Measurements from ENCODE around the gene ANTXR1. TPM values are rescaled to one million over a fixed set of nuclear protein-coding genes. Genes with fewer than 3 reads are reported as not detected.

ANTXR1 gene
- total RNA-seq, 1 experiment from 2014 or later, result 37.3 TPM

DNA sequence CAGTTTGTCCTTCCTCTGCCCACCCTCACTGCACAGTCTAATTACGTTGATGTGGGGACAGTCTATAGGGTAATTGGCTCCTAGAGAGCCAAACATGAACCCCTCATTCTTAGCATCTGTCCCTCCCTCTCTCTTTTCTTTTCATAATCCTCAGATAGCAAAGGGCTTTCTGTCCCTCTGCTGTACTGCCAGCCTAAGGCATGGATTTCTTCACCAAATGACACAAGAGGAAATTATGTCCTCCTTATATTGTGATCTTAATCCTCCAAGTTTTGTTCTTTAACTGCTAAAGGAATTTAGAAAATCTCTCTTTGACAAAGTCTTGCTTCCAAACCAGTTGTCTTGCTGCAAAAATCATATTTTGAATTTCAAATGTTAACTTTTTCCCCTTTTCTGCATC is 18.5 kb downstream of the ANTXR1 start:
- no peak overlapping the region for H3K18ac ChIP-seq (ENCODE audit: insufficient read length, low read depth, low read length)
- no peak overlapping the region for H3K56ac ChIP-seq (ENCODE audit: insufficient read length, low read depth, low read length)
- no peak overlapping the region for H3K27ac ChIP-seq (ENCODE audit: insufficient read length, low read depth, low read length)
- H3K36me3 Mint-ChIP-seq (ENCODE audit: insufficient read depth in 1 of 3, low read depth in 3 of 3), result no peaks in the 10 kb centered on the region
- no peak overlapping the region for H2BK120ac ChIP-seq (ENCODE audit: low read depth, low read length, poor library complexity, severe bottlenecking)
- TF ChIP-seq, protein P1, sequence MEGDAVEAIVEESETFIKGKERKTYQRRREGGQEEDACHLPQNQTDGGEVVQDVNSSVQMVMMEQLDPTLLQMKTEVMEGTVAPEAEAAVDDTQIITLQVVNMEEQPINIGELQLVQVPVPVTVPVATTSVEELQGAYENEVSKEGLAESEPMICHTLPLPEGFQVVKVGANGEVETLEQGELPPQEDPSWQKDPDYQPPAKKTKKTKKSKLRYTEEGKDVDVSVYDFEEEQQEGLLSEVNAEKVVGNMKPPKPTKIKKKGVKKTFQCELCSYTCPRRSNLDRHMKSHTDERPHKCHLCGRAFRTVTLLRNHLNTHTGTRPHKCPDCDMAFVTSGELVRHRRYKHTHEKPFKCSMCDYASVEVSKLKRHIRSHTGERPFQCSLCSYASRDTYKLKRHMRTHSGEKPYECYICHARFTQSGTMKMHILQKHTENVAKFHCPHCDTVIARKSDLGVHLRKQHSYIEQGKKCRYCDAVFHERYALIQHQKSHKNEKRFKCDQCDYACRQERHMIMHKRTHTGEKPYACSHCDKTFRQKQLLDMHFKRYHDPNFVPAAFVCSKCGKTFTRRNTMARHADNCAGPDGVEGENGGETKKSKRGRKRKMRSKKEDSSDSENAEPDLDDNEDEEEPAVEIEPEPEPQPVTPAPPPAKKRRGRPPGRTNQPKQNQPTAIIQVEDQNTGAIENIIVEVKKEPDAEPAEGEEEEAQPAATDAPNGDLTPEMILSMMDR (conservative IDR thresholded peaks at IDR 0.05), result no peak
- H3K14ac ChIP-seq (ENCODE audit: insufficient read depth, low read length), result no peak overlapping the region
- H3K27me3 ChIP-seq (ENCODE audit: insufficient read depth, low read length), result no peaks in the 10 kb centered on the region
- H3K79me1 ChIP-seq (ENCODE audit: insufficient read depth, low read depth, low read length, poor library complexity, severe bottlenecking), result no peaks in the 10 kb centered on the region
- DNase-seq, result no peak
- WGBS (ENCODE audit: extremely low coverage, insufficient read length, low lambda C conversion rate), result no CpG with 5 or more reads among the region's 1 CpG
- no peak overlapping the region for H4K8ac ChIP-seq (replicated peaks; ENCODE audit: insufficient read length, low read depth, low read length)
- H4K20me1 ChIP-seq (ENCODE audit: control insufficient read depth, insufficient read depth, insufficient read length), result no peaks in the 10 kb centered on the region
- H3K4me1 Mint-ChIP-seq, result peaks cover 12 to 13% of the 10 kb centered on the region in 2 experiments
- H3K27ac Mint-ChIP-seq, result 0 out of 7 replicates have a peak overlapping the region, but pooled peaks of 1 of the 3 experiments have one; percentile 35
- no peak overlapping the region for H3K4ac ChIP-seq (ENCODE audit: low read depth, low read length)
- H3K79me2 ChIP-seq (ENCODE audit: insufficient read depth, low read length), result no peaks in the 10 kb centered on the region
- H4K5ac ChIP-seq (ENCODE audit: insufficient read length, low read depth, low read length), result no peak overlapping the region
- H2AFZ ChIP-seq (ENCODE audit: low read length), result no peak overlapping the region
- no peak overlapping the region for H3T11ph ChIP-seq (ENCODE audit: low read length)
- no peak overlapping the region for H2BK5ac ChIP-seq (ENCODE audit: insufficient read length, low read length)
- H3K9me3 ChIP-seq (ENCODE audit: control insufficient read depth, low read depth, low read length), result no peaks in the 10 kb centered on the region
- no peaks in the 10 kb centered on the region for H3K9me3 Mint-ChIP-seq
- H3K4me1 ChIP-seq (ENCODE audit: insufficient read depth, low read length), result no peaks in the 10 kb centered on the region; the same call in 1 of the 2 replicates
- H2BK20ac ChIP-seq (ENCODE audit: low read depth, low read length, poor library complexity, severe bottlenecking), result no peak overlapping the region
- H2AK5ac ChIP-seq (ENCODE audit: insufficient read length, low read length), result no peak overlapping the region
- H2BK12ac ChIP-seq (ENCODE audit: insufficient read length, low read depth, low read length), result no peak overlapping the region
- H3K9ac ChIP-seq (ENCODE audit: extremely low read depth, insufficient read length, low read length), result no peak overlapping the region
- H4K91ac ChIP-seq (ENCODE audit: insufficient read length, low read depth, low read length), result no peak overlapping the region
- H3K23ac ChIP-seq (ENCODE audit: insufficient read length, low read depth, low read length), result no peak overlapping the region
- H2BK15ac ChIP-seq (ENCODE audit: low read depth, low read length), result no peak overlapping the region
- no peak overlapping the region for H3K4me2 ChIP-seq (ENCODE audit: insufficient read depth, insufficient read length, low read length)
- H3K4me3 Mint-ChIP-seq, result no peak overlapping the region
- no peaks in the 10 kb centered on the region for H3K23me2 ChIP-seq (ENCODE audit: insufficient read length, low read depth, low read length, poor library complexity, severe bottlenecking)
- H3K27me3 Mint-ChIP-seq (ENCODE audit: low read depth), result no peaks in the 10 kb centered on the region
